Activated naive CD8-positive, alpha-beta T cell treated with anti-CD3 and anti-CD28 coated beads, Interleukin-2, amount 50 U/mL, for 16 hours (primary cell): Measurements from ENCODE around the gene CD72.

Experiments
- DNase-seq: peaks from one replicate; pipeline ENCODE4 v3.0.0-alpha.2; 2020; ENCODE audit warnings: low read depth, low spot score

CD72 gene

DNA sequence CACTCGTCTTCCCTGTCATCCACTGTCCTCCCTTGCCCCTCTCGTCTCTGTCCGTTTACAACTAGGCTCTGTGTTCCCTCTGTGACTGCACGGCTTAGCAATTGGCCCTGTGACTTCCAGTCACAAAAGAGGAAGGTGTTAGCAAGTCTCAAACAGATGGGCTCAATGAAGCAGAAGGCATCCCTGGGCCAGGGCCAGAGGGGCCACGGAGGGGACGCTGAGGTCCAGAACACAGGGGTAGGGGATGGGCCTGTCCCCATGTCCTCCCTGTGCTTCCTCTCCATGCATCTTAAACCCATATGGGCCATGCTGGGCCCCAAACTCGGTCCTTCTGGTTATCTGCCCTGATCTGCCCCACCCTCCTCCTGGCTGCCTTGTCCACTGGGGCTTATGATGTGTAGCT is at the start of gene CD72:
Gene CD72, minus strand, starts transcription at position 89 of the 403 bp plus-strand sequence. CDS start 110 bp downstream, outside the sequence.
- DNase-seq = no peak

DNA sequence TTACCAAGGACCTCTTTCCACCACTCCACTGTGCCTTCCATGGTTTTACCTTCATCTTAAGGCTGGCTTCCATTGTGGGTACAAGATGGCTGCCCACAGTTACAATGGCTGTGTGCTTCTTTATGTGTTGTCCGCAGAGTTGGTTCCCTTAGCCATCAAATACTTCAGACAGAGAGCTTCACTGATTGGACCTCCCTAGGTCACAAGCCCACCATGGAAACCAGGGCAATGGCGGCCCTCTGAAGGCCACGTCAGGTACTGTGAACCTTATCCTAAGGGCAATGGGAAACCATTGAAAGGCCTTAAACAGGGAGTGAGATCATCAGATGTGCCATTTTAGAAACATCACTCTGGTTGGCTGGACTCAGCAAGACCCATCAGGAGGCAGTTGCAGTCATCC is 49.7 kb upstream of the CD72 start:
- no peak for DNase-seq

DNA sequence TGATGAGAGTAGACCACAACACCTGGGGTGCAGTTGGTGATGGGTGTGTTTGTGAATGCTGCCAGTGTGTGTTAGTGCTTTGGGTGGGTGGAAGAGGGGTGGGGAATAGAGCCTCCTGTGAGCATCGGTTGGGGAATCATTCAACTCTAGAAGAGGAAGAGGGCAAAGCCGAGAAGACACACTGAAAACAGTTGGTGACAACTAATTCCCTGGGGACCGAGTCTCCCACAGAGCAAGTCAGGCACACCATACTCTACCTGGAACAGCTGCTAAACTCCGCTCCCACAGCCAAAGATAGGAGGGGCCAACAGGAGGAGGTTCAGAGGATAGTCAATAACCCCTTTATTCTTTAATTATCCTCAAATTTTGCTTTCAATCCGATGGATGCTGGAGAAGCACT is 48.3 kb upstream of the CD72 start:
- no peak for DNase-seq

DNA sequence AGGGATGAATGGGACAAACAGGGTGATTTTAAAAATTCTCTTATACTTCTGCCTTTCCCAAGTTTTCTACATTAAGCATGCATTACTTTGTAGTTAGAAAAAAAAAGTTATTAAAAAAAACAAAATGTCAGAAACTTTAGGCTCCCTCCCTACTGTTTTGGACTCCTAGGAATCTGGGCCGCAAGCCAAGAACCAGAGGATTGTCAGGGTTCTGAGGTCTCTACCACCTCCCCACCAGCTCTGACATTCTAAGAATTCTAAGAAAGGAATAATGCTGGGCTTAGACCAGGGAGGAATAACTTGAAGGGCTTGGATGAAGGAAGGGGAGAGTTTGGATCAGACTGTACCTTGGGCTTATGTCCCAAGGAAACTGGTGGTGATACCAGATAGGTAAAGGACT is 47.8 kb upstream of the CD72 start:
- no peak for DNase-seq

DNA sequence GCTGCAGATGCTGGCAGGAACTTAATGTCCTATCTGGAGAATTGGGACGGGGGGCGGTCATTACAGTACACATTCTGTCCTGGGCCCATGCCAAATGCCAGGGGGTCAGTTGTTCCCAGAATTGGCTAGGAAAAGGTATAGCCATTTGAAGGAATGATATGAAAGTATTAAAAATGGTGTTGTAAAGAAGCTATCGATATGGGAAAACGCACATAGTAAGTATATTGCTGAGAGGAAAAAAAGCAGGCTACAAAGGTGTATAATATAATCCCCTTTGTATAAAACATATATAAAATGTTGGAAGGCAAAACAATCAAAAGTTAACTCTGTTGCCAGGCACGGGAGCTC is 47.2 kb upstream of the CD72 start:
- no peak for DNase-seq

- no peak for DNase-seq
Observed at GRCh38 chr9:35664531-35665470, 46.6 kb upstream of the CD72 start, which contains the start of gene ARHGEF39. ARHGEF39 (minus strand) TSS chr9:35665195; CDS start chr9:35665169, 26 bp downstream.

DNA sequence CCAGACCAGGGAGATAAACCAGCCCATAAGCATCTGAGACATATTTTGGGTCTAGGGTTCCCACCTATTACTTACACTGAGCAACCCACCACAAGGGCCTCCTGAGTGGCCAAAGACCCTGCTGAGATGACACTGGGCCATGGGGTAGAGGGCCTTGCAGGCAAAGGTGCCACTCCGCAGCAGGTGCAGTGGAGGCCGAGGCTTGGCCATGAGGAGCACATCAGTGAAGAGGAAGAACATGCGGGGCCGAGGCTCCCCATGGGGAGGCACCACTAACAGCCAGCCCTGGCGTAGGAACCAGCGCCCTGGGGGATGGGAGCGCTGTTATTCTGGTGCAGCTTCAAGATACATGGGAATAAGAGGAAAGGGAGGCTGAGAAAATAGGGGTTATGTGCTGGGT is 44.2 kb upstream of the CD72 start:
- DNase-seq = no peak

DNA sequence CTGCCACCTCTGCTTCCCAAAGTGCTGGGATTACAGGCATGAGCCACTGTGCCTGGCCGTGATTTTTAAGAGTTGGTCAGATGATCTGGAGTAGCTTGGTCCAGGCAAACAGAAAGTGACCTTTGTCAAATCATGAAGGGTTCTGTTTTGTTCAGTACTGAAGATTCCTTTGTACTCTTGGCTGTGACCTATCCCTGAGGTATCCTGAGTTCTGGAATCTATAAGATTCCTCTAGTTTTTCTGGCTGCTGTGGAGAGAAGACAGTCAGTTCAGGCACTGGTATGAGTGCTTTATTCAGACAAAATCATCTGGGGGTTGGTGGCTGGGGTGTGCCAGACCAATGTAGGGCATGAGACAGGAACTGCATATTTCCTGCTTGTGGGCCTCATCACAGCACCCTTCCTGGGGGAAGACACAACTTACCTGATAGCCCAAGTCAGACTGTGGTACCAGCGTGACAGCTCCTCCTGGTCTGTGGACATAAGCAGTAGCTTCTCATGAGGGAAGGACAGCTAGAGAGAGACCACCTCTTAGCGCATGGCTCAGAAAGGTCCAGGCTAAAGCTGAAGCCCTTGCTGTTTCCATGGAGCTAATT is 43.6 kb upstream of the CD72 start:
- no peak for DNase-seq

GRCh38 chr9:35660966-35661415 is 42.8 kb upstream of the CD72 start:
- no peak for DNase-seq

DNA sequence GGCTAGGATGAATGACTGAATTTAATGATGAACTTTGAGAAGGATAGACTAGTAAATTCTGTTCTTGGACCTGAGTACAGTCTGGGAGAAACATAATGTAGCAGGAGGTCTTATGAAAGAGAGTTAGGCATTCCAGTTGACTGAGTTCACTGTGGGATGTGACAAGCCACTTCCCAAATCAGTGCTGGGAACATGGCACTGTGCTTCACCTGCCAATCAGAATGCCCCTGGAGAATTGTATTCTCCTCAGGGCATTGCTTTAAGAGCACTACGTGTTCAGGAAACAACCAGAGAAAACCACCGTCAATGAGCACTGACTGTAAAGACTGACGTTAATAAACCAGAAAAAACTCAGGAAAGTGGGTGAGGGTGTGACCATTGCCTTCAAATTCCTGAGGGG is 41.1 kb upstream of the CD72 start:
- DNase-seq = no peak

DNA sequence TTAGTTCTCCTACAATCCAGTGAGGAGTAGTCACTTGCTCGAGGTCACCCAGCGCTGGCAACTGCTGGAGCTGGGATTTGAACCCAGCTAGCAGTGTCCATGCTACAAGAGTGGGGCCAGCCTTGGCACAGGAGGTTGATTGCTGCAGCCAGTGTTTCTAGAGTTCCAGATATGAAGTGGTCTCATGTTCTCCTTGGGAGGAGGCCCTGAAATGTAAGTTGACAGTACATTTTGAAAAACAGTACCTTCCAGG is 40.7 kb upstream of the CD72 start:
- DNase-seq = no peak

DNA sequence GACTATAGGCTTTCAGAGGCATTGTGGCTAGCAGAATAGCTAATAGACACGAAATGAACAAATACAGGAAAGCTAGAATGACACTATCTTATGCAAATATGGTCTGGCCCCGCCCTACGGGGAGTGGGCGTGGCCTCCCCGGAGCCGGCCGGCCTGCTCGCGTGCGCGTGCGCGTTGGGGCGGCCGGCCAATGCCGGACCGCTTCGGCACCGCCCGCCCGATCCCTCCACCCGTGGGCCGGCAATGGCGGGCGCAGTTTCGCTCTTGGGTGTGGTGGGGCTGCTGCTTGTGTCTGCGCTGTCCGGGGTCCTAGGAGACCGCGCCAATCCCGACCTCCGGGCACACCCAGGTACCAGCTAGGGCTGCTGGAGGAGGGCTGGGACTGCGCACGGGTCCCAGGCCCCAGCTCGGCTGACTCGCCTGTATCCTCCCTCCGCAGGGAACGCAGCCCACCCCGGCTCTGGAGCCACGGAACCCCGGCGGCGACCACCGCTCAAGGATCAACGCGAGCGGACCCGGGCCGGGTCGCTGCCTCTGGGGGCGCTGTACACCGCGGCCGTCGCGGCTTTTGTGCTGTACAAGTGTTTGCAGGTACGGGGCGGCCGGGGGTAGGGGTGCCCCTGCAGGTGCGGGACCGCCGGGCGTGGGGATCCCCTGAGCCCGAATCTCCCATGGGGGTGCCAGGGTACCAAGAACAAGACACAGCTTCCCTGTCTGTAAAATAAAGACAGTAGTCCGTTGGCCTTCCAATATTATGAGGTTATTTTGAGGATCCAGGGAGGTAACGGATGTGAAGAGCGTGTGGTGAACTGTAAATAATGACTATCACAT is 40.1 kb upstream of the CD72 start, which contains the start of gene CCDC107:
Gene CCDC107, plus strand, starts transcription at position 156 of the 831 bp plus-strand sequence. Its CDS starts 88 bp downstream, at position 244.
- DNase-seq = peak; percentile 58

DNA sequence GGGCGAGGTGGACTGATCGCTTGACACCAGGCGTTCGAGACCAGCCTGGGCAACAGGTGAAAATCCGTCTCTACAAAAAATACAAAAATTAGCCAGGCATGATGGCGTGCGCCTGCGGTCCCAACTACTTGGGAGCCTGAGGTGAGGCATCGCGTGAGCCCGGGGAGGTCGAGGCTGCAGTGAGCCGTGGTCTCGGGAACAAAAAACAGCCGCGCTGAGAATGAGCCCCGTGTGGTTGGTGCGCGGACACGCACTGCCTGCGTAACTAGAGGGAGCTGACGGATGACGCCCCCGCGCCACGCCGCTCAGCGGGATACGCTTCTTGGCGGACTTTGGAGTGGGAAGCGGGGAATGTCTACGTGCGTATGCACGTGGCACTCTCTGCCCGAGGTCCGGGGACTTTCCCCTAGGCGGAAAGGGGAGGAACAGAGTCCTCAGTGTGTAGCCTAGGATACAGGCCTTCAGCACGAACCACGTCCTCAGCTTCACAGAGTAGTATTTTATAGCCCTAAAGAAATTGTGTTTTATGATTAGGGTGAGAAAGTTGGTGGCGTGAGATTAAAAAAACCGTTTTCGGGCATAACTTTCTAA is 39.4 kb upstream of the CD72 start, which contains the start of gene RMRP:
Gene RMRP, minus strand, starts transcription at position 474 of the 591 bp plus-strand sequence.
- peak; percentile 76 for DNase-seq

- DNase-seq = no peak
Observed at GRCh38 chr9:35656831-35657545, 38.8 kb upstream of the CD72 start.

DNA sequence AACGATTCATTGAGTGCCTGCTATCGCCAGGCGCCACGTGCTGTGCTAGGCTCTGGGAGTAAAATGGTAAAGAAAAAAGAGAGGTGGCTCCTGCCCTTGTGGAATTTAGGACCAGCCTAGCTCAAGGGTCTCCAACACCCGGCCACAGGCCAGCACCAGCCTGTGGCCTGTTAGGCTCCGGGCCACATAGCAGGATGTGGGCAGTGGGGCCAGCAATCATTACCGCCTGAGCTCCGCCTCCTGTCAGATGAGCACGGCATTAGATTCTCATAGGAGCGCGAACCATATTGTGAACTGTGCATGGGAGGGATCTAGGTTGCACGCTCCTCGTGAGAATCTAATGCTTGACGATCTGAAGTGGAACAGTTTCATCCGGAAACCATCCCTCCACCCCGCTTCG is 38.1 kb upstream of the CD72 start:
- DNase-seq = no peak

- no peak for DNase-seq
Observed at GRCh38 chr9:35653611-35654010, 35.4 kb upstream of the CD72 start.

DNA sequence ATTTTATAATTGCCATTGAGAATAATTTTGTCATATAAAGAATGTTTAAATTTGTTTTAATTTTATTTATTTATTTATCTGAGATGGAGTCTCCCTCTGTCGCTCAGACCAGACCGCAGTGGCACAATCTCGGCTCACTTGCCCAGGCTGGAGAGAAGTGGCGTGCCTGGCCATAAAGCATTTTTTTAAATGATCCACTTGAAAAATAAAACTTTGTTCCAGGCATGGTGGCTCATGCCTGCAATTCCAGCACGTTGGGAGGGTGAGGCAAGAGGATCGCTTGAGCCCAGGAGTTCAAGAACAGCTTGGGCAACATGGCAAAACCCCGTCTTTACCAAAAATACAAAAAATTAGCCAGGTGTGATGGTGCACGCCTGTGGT is 34.6 kb upstream of the CD72 start:
- DNase-seq = no peak

- no peak for DNase-seq
Observed at GRCh38 chr9:35651956-35652828, 34.0 kb upstream of the CD72 start.

- no peak for DNase-seq
Observed at GRCh38 chr9:35650341-35651158, 32.3 kb upstream of the CD72 start, which contains the start of gene SIT1. SIT1 (minus strand) TSS chr9:35650931; CDS start chr9:35650853, 78 bp downstream.
